Gastrocnemius medialis (tissue), 4 donors: ENCODE results near the gene HADH.

Experiments
- CTCF ChIP-seq, 5 experiments: fragments of 450-650 bp in 3 of 5; fragments of 200-600 bp in 2 of 5; sonication (generic) in 2 of 5; IDR thresholded peaks in 4 of 5; conservative IDR thresholded peaks in 1 of 5; 1 replicate in 4 of 5; 2 replicates in 1 of 5; pipeline ENCODE4 v1.5.1; 2016 to 2019; ENCODE audit warnings: antibody characterized with exemption in 5 of 5, mild to moderate bottlenecking in 3 of 5, moderate library complexity in 3 of 5
- POLR2A ChIP-seq, 2 donors: fragments of 450-650 bp; IDR thresholded peaks; one replicate each; pipeline ENCODE4 v1.6.1; 2017; ENCODE audit warnings: antibody characterized with exemption in 2 of 2, mild to moderate bottlenecking in 2 of 2, moderate library complexity in 2 of 2

GRCh38 chr4:107977966-107978705, 11.6 kb upstream of the HADH start:
- TF ChIP-seq CTCF (IDR thresholded peaks at IDR 0.05 in 4 of 5, conservative IDR thresholded peaks at IDR 0.05 in 1 of 5) (no peak), POLR2A (IDR thresholded peaks at IDR 0.05) (no peak)
